ENCODE results near the gene POLR1A.

DNA sequence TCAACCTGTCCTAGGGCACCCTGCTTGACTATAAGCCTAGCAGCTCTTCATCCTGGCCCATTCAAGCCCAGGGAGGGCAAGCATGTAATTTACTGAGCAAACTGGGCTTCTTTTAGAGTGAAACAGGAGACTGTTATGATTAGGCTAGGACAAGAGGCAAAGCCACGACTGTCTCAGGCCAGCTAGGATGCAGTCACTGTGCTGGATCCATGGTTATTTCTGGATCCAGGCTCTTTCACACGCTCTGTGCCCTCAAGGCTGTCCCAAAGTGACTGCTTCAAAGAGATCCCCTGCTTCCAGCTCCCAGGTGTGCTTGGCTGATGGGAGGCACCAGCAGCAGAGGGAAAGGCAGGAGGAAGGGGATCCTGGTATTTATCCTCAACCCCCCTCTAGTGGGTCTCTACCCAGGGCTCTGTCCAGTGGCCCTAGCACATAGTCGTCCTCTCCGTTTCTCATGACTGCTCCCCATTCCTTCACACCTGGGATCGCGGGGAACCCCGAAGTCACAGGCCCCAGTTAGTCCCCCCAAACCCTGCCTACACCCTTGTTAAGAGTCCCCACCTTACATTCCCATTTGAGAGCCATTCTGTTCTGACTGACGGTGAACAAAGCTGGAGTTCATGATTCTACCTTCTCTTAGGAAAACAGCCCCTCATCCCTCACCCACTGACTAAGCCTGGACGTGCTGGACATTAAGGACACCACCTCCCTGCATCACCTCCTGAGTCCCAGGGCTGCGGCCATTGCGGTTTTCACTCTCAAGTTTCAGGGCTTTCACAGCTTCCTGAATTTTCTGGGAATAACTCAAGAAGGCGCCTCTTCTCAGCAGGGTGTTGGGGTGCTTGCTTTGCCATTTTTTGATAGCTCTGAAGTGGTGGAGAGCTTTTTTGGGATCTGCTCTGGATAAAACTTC lies 63.2 kb downstream of the POLR1A start:
- TF ChIP-seq, protein P1, sequence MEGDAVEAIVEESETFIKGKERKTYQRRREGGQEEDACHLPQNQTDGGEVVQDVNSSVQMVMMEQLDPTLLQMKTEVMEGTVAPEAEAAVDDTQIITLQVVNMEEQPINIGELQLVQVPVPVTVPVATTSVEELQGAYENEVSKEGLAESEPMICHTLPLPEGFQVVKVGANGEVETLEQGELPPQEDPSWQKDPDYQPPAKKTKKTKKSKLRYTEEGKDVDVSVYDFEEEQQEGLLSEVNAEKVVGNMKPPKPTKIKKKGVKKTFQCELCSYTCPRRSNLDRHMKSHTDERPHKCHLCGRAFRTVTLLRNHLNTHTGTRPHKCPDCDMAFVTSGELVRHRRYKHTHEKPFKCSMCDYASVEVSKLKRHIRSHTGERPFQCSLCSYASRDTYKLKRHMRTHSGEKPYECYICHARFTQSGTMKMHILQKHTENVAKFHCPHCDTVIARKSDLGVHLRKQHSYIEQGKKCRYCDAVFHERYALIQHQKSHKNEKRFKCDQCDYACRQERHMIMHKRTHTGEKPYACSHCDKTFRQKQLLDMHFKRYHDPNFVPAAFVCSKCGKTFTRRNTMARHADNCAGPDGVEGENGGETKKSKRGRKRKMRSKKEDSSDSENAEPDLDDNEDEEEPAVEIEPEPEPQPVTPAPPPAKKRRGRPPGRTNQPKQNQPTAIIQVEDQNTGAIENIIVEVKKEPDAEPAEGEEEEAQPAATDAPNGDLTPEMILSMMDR (conservative IDR thresholded peaks at IDR 0.05) = no peak
- no peak for TF ChIP-seq EZH2 (IDR thresholded peaks at IDR 0.05; ENCODE audit: low read depth)

Measured in PC-9 (cell line).